NCI-H226 (cell line): ENCODE results near the gene CCDC102A.
A peak's percentile ranks its signal among the peaks of the same experiment; 100 is the strongest.
"Not testable (repeated sequence)": the region's sequence is repeated elsewhere in the genome, so short reads cannot be mapped to it uniquely, and the experiment has no call there.

Experiments used
- DNase-seq: peaks from one replicate; pipeline ENCODE4 v3.0.0-alpha.2; 2015

The CCDC102A gene

GRCh38 chr16:57564571-57565270, 28.4 kb upstream of the CCDC102A start:
- peak; percentile 67 for DNase-seq

GRCh38 chr16:57563761-57564160, 27.4 kb upstream of the CCDC102A start:
- no peak for DNase-seq

- no peak for DNase-seq
Measured at GRCh38 chr16:57563487-57563750, 27.0 kb upstream of the CCDC102A start.

- no peak for DNase-seq
Measured at GRCh38 chr16:57562669-57563486, 26.5 kb upstream of the CCDC102A start.

- DNase-seq = no peak
Measured at GRCh38 chr16:57562066-57562465, 25.7 kb upstream of the CCDC102A start.

- DNase-seq = no peak
Measured at GRCh38 chr16:57559072-57559790, 22.9 kb upstream of the CCDC102A start.

- DNase-seq = no peak
Measured at GRCh38 chr16:57556941-57557541, 20.7 kb upstream of the CCDC102A start.

- DNase-seq = no peak
Measured at GRCh38 chr16:57555831-57556230, 19.5 kb upstream of the CCDC102A start.

GRCh38 chr16:57551057-57551456, 14.7 kb upstream of the CCDC102A start:
- DNase-seq = no peak

GRCh38 chr16:57549730-57550129, 13.4 kb upstream of the CCDC102A start:
- no peak for DNase-seq

- no peak for DNase-seq
Measured at GRCh38 chr16:57548408-57548807, 12.0 kb upstream of the CCDC102A start.

GRCh38 chr16:57547524-57547923, 11.2 kb upstream of the CCDC102A start:
- DNase-seq = not testable (repeated sequence)

GRCh38 chr16:57544124-57544653, 7.8 kb upstream of the CCDC102A start:
- peak; percentile 17 for DNase-seq

GRCh38 chr16:57541754-57542435, 5.5 kb upstream of the CCDC102A start:
- DNase-seq = no peak

GRCh38 chr16:57540906-57541753, 4.8 kb upstream of the CCDC102A start:
- DNase-seq = no peak

- no peak for DNase-seq
Measured at GRCh38 chr16:57540387-57540786, 4.0 kb upstream of the CCDC102A start.

- no peak for DNase-seq
Measured at GRCh38 chr16:57539072-57539796, 2.9 kb upstream of the CCDC102A start.

- no peak for DNase-seq
Measured at GRCh38 chr16:57538235-57538721, 1.9 kb upstream of the CCDC102A start.

GRCh38 chr16:57537581-57538234, 1.3 kb upstream of the CCDC102A start:
- no peak for DNase-seq

GRCh38 chr16:57537194-57537505, 779 bp upstream of the CCDC102A start:
- no peak for DNase-seq
